PC-9 (cell line): ENCODE data around the gene GALNT2. TPM values are rescaled to one million over a fixed set of nuclear protein-coding genes. Genes with fewer than 3 reads are reported as not detected.

Experiments
- BruUV-seq: library from RNA; stranded (reverse); fragments of 400-500 nt; replicated peaks from 2 replicates; lab custom pipeline; 2021; lab: Mats Ljungman, UMichigan
- CTCF ChIA-PET: fragments of 300-600 bp; sonication (Branson Sonifier 250); formaldehyde crosslinking; loops from one replicate; lab custom pipeline; 2022; ENCODE audit warnings: antibody characterized with exemption; lab: Charles Lee
- POLR2A ChIA-PET: fragments of 300-600 bp; sonication (Branson Sonifier 250); formaldehyde crosslinking; loops from one replicate; lab custom pipeline; 2022; ENCODE audit warnings: antibody characterized with exemption; ENCODE audit not compliant: unreplicated experiment; lab: Charles Lee
- DNase-seq, 2 experiments: peaks; one replicate each; pipeline versions ENCODE4 v3.0.0 to v3.0.0-alpha.2; 2015 to 2022; ENCODE audit warnings: mixed read lengths in 1 of 2
- H2AFZ ChIP-seq: fragments of 200-600 bp; sonication (generic); 2 replicates; pipeline ENCODE4 v1.8.1; 2017; ENCODE audit warnings: antibody characterized with exemption
- H3F3A ChIP-seq: fragments of 200-600 bp; sonication (generic); 2 replicates; pipeline ENCODE4 v1.8.1; 2017; ENCODE audit warnings: antibody characterized with exemption, mild to moderate bottlenecking, low read depth; ENCODE audit not compliant: insufficient read depth
- H3K27ac ChIP-seq: fragments of 200-600 bp; sonication (generic); 2 replicates; pipeline ENCODE4 v1.6.1; 2016; ENCODE audit warnings: mixed run types
- H3K27me3 ChIP-seq: fragments of 200-600 bp; sonication (generic); 2 replicates; pipeline ENCODE4 v1.6.1; 2016; ENCODE audit warnings: low read depth, mixed run types; ENCODE audit not compliant: insufficient read depth
- H3K36me3 ChIP-seq: fragments of 200-600 bp; sonication (generic); 2 replicates; pipeline ENCODE4 v1.6.1; 2016; ENCODE audit warnings: low read depth, mixed run types
- H3K4me1 ChIP-seq: fragments of 200-600 bp; sonication (generic); replicated peaks from 2 replicates; pipeline ENCODE4 v1.6.1; 2016; ENCODE audit warnings: mixed run types; ENCODE audit not compliant: insufficient read depth
- H3K4me2 ChIP-seq: fragments of 200-600 bp; sonication (generic); 2 replicates; pipeline ENCODE4 v1.6.1; 2017; ENCODE audit warnings: mixed run types
- H3K4me3 ChIP-seq: fragments of 200-600 bp; sonication (generic); 2 replicates; pipeline ENCODE4 v1.6.1; 2016; ENCODE audit warnings: mixed run types
- H3K79me2 ChIP-seq: fragments of 200-600 bp; sonication (generic); 2 replicates; pipeline ENCODE4 v1.6.1; 2017; ENCODE audit warnings: low read depth, mixed run types
- H3K9me2 ChIP-seq: fragments of 200-600 bp; sonication (generic); 2 replicates; pipeline ENCODE4 v1.8.1; 2017; ENCODE audit warnings: mild to moderate bottlenecking; ENCODE audit not compliant: insufficient read depth
- H3K9me3 ChIP-seq: fragments of 200-600 bp; sonication (generic); 2 replicates; pipeline ENCODE4 v1.8.1; 2016; ENCODE audit warnings: low read depth; ENCODE audit not compliant: insufficient read depth
- H4K20me1 ChIP-seq: fragments of 200-600 bp; sonication (generic); 2 replicates; pipeline ENCODE4 v1.8.1; 2017; ENCODE audit not compliant: insufficient read depth
- CTCF ChIP-seq: fragments of 200-600 bp; sonication (generic); conservative IDR thresholded peaks from 2 replicates; pipeline ENCODE4 v1.6.1; 2017; ENCODE audit warnings: mixed run types, antibody characterized with exemption, mild to moderate bottlenecking, moderate library complexity
- EZH2 ChIP-seq: fragments of 200-600 bp; sonication (generic); IDR thresholded peaks from 2 replicates; pipeline ENCODE4 v1.8.0; 2017; ENCODE audit warnings: antibody characterized with exemption, low read depth
- intact Hi-C: fragments of 100-400 bp; cut with micrococcal nuclease; formaldehyde crosslinking; loops from one replicate; pipeline ENCODE4 v1.10.0; 2022; ENCODE audit not compliant: unreplicated experiment
- total RNA-seq: library from RNA; stranded (reverse); gene quantifications from 2 replicates; pipeline ENCODE4 v1.2.3, GENCODE V29; 2021

Gene GALNT2
- total RNA-seq, 1 experiment from 2014 or later: 121 TPM

- H3K27me3 ChIP-seq: no peaks in the 10 kb centered on the region
- no peak for TF ChIP-seq CTCF
- no peak for TF ChIP-seq EZH2
- intact Hi-C loops: no loop called here
- peaks cover 5% of the 10 kb centered on the region; the same call in 1 of the 2 replicates for H3K4me1 ChIP-seq
- BruUV-seq: no TSS peak
- H3K27ac ChIP-seq: no peak overlapping the region
- no peak for DNase-seq
- POLR2A ChIA-PET: no interaction called here
- peaks cover 10% of the 10 kb centered on the region for H3K79me2 ChIP-seq
- H3K36me3 ChIP-seq: no peaks in the 10 kb centered on the region
- no peak overlapping the region for H3K4me2 ChIP-seq
- no peak overlapping the region for H3K4me3 ChIP-seq
- no peaks in the 10 kb centered on the region for H4K20me1 ChIP-seq
- H3F3A ChIP-seq: no peaks in the 10 kb centered on the region
- H3K9me3 ChIP-seq: no peaks in the 10 kb centered on the region
- H2AFZ ChIP-seq: no peak overlapping the region
- CTCF ChIA-PET: no interaction called here
- no peaks in the 10 kb centered on the region for H3K9me2 ChIP-seq
Observed at GRCh38 chr1:230152999-230153398, 86.0 kb downstream of the GALNT2 start.

GRCh38 chr1:230153641-230154296 is 86.7 kb downstream of the GALNT2 start:
- H3K27me3 ChIP-seq: no peaks in the 10 kb centered on the region
- DNase-seq: no peak
- no TSS peak for BruUV-seq
- intact Hi-C loops: no loop called here
- peaks cover 13% of the 10 kb centered on the region for H3K4me1 ChIP-seq
- H3K9me3 ChIP-seq: no peaks in the 10 kb centered on the region
- H3K79me2 ChIP-seq: peaks cover 17% of the 10 kb centered on the region
- ChIA-PET CTCF (no interaction called here), POLR2A (no interaction called here)
- H3K27ac ChIP-seq: no peak overlapping the region
- no peaks in the 10 kb centered on the region for H3F3A ChIP-seq
- no peaks in the 10 kb centered on the region for H3K9me2 ChIP-seq
- no peak overlapping the region for H3K4me3 ChIP-seq
- no peak for TF ChIP-seq CTCF
- TF ChIP-seq EZH2: no peak
- H3K36me3 ChIP-seq: no peaks in the 10 kb centered on the region
- no peak overlapping the region for H2AFZ ChIP-seq
- H4K20me1 ChIP-seq: no peaks in the 10 kb centered on the region
- H3K4me2 ChIP-seq: no peak overlapping the region

GRCh38 chr1:230155021-230155420 is 88.0 kb downstream of the GALNT2 start:
- no peak overlapping the region for H3K4me3 ChIP-seq
- no peaks in the 10 kb centered on the region for H3K9me2 ChIP-seq
- no peak overlapping the region for H3K4me2 ChIP-seq
- no peaks in the 10 kb centered on the region for H3K36me3 ChIP-seq
- no peak for DNase-seq
- peaks cover 17% of the 10 kb centered on the region for H3K4me1 ChIP-seq
- TF ChIP-seq CTCF: no peak
- no peak for TF ChIP-seq EZH2
- no peaks in the 10 kb centered on the region for H3K9me3 ChIP-seq
- no TSS peak for BruUV-seq
- H3K27ac ChIP-seq: no peak overlapping the region
- H2AFZ ChIP-seq: no peak overlapping the region
- intact Hi-C loops: no loop called here
- H3K27me3 ChIP-seq: no peaks in the 10 kb centered on the region
- CTCF ChIA-PET: no interaction called here
- H3F3A ChIP-seq: no peaks in the 10 kb centered on the region
- H3K79me2 ChIP-seq: peaks cover 17% of the 10 kb centered on the region; the same call in 1 of the 2 replicates
- no peaks in the 10 kb centered on the region for H4K20me1 ChIP-seq
- POLR2A ChIA-PET: interaction anchor here (0.6 kb wide), 1 partner anchor 101 kb away, joined by 3 read pairs; no protein-coding TSS in a partner anchor
